HS-5 (cell line): ENCODE results near the gene ZNF235.
"Not testable (repeated sequence)": the region's sequence is repeated elsewhere in the genome, so short reads cannot be mapped to it uniquely, and the experiment has no call there.

Source experiments
- DNase-seq: peaks from one replicate; pipeline ENCODE4 v3.0.0-alpha.2; 2012; ENCODE audit warnings: low read depth

ZNF235 gene

GRCh38 chr19:44255705-44256411 lies 49.0 kb downstream of the ZNF235 start:
- no peak for DNase-seq

GRCh38 chr19:44254496-44254895 lies 50.3 kb downstream of the ZNF235 start:
- no peak for DNase-seq

GRCh38 chr19:44253392-44253791 lies 51.4 kb downstream of the ZNF235 start:
- not testable (repeated sequence) for DNase-seq

GRCh38 chr19:44252332-44252731 lies 52.5 kb downstream of the ZNF235 start:
- DNase-seq: not testable (repeated sequence)

GRCh38 chr19:44236384-44236783 lies 68.4 kb downstream of the ZNF235 start:
- no peak for DNase-seq
